GM21717 (cell line): ENCODE data around the gene KCNQ2.

Experiments used
- ATAC-seq: cut with Tn5 transposase; IDR thresholded peaks from one replicate; pipeline ENCODE4 v1.9.1; 2021; ENCODE audit warnings: mild to moderate bottlenecking, moderate library complexity; ENCODE audit not compliant: unreplicated experiment

KCNQ2 gene

GRCh38 chr20:63455568-63455859, 16.9 kb downstream of the KCNQ2 start:
- ATAC-seq = no peak

DNA sequence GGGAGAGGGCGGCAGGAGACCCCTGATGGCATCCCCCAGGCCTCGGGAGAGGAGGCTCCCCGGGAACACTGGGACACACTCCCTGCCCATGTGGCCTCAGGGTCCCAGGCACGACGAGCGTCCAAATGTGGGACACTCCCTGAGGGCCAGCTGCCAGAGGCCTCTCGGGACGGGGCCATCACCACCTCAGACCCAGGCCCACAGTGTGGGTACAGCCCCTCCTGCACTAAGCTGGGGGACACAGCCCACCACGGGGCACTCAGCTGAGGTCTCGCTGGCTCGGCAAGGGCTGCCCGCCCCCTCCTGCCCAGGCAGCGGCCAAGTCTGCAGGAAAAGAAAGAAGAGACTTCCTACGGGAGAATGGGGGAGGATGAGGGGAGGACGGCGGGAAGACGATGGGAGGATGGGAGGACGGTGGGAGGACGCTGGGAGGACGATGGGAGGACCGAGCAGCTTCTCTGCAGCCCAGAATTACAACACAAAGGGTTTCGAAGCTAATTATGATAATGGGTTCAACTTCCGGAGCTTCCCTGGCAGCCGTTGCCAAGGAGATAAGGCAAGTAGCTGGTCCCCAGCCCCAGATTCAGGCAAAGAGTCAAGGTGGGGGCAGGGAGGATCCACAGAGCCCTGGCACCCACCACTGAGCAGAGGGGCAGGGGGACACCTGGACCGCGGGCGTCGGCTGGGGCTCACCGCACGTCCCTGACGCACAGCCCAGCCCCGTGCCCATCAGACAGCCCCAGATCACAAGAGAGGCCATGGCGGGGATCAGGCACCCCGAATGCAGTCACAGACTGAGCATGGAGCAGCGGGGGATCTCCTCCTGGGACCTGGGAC, 17.5 kb downstream of the KCNQ2 start:
- ATAC-seq = no peak

GRCh38 chr20:63452821-63453523, 19.5 kb downstream of the KCNQ2 start:
- ATAC-seq = no peak

DNA sequence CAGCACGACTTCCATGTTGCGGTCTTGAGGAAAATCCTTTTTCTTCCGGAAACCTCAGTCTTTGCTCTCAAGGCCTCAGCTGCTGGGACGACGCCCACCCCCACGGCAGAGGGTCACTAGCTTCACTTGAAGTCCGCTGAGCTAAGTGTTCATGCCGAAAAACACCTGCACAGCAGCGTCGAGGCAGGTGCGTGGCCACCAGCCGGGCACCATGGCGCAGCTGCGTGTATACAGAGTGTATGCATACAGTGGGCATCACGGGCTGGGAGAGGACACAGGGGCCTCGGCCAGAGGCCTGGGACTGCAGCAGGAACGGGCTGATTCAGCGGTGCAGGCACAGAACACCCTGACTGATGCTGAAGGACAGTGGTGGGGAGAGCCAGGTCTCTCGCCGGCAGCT, 20.1 kb downstream of the KCNQ2 start:
- no peak for ATAC-seq

DNA sequence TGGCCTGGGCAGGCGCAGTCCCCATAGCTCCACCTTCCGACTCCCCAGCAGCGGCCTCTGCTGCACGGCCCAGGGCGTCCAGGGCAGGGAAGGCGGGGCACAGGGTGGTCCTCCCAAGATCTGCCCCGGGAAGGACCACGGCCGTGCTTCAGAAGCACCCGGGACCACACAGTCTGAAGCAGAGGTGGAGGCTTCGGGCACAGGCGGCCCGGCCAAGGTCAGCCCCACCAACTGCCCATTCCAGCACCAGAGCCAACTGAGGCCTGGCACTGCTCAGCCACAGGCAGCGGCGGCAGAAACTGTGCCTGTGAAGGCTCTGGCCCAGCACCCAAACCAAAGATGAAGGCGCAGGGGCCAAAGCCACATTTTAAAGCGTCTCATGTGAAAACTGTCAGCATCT, 20.6 kb downstream of the KCNQ2 start:
- ATAC-seq = no peak

DNA sequence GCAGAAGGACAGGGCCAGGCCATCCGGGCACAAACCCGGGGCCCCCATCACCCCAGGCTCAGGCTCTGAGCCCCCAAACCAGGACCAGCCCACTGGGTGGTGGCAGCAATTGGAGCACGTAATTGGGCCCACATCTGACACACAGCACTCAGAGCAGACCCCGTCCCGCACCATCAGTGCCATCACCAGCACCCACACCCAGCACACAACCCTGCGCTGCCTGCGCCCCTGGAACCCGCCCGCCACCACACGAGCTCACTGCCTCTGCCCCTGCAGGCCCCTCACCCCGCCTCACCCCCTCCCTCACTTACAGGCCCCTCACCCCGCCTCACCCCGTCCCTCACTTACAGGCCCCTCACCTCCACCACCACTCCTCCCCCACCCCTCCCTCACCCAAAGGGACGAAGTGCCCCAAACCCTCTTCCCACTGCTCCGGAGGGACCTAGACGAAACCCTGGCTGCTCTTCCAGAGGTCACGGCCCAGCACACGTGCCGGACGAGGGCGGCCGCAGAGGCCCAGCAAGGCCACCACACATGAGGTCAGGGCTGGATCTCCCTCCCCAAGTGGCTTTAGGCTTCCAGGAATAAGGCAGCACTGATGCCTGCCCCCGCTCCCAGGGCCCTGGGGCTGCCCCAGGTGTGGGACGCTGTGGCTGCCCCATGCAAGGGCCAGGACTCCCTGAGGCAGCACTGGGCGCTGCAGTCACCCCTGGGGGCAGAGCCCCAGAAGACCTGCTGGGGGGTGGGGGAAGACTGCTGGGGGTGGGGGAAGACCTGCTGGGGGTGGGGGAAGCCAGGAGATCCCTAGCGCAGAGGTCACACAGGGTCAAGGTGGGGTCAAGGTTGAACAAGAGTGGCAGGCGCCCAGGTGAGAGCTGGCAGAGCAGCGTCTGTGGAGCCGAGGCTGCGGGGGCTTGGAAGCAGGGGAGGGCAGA, 22.4 kb downstream of the KCNQ2 start:
- no peak for ATAC-seq

GRCh38 chr20:63449025-63449424, 23.4 kb downstream of the KCNQ2 start:
- no peak for ATAC-seq

DNA sequence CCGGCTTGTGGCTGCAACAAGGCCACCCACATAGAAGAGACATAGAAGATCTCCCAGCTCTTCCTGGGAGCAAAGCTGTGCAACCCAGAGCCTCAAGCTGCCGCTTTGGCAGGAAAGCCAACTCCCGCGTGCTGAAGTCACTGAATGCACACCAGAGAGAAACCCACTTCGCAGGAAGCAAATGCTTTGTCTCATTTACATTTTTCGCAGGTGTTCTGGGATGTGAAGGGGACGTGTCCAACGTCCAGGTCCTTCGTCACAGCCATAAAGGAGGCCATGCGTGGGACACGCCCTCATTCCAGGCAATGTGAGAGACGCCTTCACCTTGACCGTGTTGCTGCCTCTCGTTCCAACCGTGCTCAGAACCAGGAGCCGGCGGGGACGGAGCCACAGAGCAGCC, 24.4 kb downstream of the KCNQ2 start:
- ATAC-seq = no peak

- ATAC-seq = no peak
These were observed 25.1 kb downstream of the KCNQ2 start for GRCh38 chr20:63447320-63447719.

- ATAC-seq = no peak
These were observed 26.0 kb downstream of the KCNQ2 start for GRCh38 chr20:63446216-63447024.

- no peak for ATAC-seq
These were observed 27.2 kb downstream of the KCNQ2 start for GRCh38 chr20:63445075-63445734.

- no peak for ATAC-seq
These were observed 27.9 kb downstream of the KCNQ2 start for GRCh38 chr20:63444548-63444947.

DNA sequence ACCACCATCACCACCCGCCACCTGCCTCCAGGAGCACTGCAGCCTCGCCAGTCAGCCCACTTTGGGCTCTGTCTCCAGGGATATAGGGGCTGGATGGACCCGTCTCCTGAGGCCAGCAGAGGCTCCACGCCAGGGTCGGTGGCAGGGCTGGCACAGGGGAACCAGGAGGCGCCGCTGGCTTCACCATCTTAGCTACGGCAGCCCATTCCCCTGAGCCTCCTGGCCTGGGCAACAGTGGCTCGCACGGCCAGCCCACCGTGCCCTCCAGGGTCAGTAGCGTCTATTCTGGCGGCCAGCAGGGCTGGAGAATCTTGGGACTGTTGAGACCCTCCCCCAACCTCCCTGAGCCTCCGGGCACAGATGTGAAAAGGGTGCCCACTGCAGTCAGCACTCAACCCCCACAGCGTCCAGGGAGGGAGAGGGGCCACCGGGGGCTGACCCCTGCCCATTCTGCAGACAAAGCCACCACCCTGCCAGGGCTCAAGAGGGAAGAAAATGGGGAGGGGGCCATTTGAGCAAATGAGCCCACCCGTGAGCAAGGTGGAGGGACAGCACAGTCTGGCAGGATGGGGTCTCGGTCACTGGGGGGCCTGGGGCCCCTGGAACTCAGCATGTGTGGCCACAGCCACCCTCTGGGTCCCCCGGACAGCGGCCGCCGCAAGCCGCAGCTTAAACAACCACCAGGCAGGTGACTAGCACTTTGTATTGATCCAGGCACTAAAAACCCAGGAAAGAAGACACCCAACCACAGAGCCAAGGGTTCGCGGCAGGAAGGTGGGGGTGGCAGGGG, 28.7 kb downstream of the KCNQ2 start:
- no peak for ATAC-seq

DNA sequence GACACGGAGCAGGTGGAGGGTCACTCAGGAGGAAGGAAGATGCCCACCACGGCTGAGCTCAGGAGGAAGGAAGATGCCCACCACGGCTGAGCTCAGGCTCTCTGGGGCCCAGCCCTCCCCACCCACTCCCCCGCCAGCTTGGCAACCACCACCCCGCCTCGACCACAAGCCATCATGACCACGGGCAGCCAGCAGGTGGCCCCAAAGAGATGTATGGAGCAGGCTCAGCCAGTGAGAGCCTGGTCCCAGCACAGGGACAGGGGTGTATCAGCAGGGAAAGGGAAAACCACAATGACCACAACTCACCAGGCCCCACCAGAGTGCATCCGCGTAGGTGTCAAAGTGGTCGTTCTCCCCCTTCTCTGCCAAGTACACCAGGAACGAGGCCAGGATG, 30.4 kb downstream of the KCNQ2 start:
- ATAC-seq = no peak

DNA sequence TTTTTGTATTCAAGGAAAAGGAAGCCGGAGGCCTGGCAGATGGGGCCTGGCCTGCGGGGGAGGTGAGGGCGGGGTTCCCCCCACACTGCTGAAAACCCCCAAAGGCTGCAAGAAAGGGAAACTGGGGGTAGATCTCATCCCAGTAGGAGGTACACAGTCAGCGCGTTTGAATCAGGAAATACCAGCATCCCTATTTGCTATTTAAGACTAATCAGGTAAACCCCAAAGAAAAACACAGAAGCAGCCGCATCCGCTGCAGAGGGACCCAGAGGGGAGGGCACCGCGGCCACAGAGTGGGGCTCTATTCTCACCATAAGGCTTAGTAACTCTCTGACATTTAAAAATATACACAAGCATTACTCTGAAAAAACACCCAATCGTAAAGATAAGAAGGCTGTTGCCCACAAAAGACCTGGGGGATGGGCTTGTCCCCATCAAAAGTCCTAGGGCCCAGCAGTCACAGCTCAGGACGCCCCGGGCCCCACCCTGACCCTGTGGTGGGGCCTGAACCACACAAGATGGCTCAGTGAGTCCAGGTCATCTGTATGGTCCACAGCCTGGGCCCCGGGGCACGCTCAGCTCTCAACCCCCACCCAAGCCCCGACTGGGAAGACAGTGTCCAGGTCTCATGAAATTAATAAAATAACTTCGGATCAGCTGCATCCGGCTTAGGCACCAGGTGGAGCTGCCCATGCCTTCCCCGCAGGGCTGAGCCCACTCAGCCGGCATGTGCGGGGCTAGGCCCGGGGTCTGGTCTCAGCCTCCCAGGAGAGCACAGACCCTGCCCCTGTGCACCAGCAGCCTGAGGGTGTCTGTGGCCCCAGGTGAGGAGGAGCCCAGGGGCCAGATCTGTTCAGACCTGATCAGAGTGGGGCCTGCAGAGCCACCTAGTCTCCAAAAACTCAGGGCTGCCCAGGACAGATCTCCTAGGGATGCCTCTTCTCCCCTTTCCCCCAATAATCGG, 31.0 kb downstream of the KCNQ2 start:
- ATAC-seq = no peak

DNA sequence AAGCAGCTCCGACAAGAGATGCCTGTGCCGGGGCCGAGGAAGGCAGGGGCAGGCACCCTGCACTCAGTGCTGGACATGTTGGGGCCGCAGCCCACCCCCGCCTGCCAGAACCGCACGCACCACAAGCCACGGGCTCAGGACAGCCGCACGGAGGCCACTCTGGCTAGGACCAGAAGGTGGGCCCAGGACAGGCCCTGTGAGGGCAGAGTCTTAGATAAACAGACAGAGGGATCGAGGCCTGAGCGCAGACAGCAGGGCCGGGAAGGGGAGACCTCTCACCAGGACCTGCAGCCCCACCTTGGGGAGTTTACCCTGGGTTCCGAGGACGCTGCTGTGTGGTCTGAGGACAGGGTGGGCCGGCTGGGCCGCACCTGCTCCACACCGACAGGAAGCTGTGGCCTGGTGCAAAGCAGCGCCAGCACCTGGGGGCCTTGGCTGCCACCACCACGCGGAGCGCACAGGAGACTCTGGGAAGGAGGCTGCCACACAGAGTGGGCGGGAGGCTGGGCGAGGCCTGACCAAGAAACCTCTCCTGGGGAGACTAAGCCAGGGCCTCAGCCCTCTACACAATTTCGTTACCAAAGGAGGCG, 32.0 kb downstream of the KCNQ2 start:
- ATAC-seq = no peak

DNA sequence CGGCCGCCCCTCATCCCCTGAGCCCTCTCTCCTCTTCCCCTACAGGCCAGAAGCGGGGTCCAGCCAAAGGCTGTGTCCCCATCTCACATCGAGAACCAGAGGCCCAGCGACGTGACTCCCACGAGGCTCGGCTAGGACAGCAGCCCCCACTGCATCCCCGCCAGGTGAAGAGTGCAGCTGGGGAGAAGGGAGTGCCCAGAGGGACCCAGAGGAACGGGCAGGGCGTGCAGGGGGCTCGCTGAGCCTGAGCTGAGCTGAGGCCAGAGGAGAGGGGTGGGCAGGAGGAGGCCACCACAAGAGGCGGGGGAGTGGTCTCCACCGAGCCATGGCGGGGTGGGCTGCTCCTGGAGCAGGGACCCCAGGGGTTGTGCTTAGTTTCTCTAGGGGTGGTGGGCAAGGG, 32.6 kb downstream of the KCNQ2 start:
- ATAC-seq = no peak

DNA sequence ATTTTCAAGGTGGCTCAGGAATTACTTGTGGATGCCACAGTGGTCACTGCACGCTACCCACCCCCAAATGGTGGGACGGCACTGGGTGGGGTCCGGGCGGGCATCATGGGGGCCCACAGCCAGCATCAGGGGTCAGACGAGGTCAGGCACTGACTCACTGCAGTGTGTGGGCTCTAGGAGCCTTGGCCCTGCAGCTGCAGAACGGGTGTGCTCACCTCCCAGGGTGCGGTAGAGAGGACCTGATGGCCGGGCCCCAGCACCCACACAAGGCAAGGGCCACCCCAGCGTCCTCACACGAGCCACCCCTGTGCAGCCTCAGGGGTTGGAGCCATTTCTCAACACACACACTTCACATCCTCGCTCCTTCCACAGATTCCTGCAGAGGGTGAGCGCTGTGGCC, 34.3 kb downstream of the KCNQ2 start:
- ATAC-seq = no peak
